Activated CD8-positive, alpha-beta memory T cell treated with anti-CD3 and anti-CD28 coated beads for 48 hours (primary cell): ENCODE results near the gene GRM2.
"Not testable (repeated sequence)": the region's sequence is repeated elsewhere in the genome, so short reads cannot be mapped to it uniquely, and the experiment has no call there.

Experiments
- DNase-seq, 3 experiments: peaks; one replicate each; pipeline ENCODE4 v3.0.0-alpha.2; 2020; ENCODE audit warnings: low read depth in 2 of 3, low spot score in 2 of 3

The GRM2 gene

GRCh38 chr3:51721062-51721745 is 14.3 kb downstream of the GRM2 start:
- DNase-seq: no peak

DNA sequence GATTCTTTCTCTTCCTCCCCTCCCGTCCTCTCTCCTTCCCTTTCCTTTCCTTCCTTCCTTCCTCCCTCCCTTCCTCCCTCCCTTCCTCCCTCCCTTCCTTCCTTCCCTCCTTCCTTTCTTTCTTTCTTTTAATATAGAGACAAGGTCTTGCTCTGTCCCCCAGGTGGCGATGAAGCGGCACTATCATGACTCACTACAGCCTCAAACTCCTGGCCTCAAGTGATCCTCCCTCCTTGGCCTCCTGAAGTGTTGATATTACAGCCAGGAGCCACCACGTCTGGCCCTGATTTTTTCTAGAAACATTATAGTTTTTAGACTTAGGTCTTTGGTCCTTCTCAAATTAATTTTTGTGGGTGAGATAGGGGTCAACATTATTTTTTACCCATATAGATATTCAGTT is 15.5 kb downstream of the GRM2 start:
- DNase-seq: no peak

GRCh38 chr3:51727500-51727899 is 20.6 kb downstream of the GRM2 start:
- no peak for DNase-seq

DNA sequence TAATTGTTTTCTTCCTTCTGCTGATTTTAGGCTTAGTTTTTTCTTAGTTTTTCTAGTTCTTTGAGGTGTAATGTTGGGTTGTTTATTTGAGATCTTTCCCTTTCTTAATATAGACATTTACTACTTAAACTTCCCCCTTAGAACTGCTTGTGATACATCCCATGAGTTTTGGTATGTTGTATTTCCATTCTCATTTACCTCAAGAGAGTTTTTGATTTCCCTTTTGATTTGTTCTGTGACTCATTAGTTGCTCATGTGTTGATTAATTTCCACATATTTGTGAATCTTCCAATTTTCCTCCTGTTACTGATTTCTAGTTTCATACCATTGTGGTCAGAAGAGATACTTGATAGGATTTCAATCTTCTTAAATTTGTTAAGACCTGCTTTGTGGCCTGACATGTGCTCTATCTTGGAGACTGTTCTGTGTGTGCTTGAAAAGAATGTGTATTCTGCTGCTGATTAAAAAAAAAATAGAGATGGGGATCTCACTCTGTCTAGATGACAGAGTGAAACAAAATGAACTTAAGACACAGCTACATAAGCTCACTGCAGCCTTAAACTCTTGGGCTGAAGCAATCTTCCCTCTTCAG is 22.3 kb downstream of the GRM2 start:
- DNase-seq: no peak

- DNase-seq: no peak
Observed at GRCh38 chr3:51733859-51734571, 27.1 kb downstream of the GRM2 start.

GRCh38 chr3:51734572-51734907 is 27.7 kb downstream of the GRM2 start:
- DNase-seq: no peak

- no peak for DNase-seq
Observed at GRCh38 chr3:51735039-51735438, 28.2 kb downstream of the GRM2 start.

DNA sequence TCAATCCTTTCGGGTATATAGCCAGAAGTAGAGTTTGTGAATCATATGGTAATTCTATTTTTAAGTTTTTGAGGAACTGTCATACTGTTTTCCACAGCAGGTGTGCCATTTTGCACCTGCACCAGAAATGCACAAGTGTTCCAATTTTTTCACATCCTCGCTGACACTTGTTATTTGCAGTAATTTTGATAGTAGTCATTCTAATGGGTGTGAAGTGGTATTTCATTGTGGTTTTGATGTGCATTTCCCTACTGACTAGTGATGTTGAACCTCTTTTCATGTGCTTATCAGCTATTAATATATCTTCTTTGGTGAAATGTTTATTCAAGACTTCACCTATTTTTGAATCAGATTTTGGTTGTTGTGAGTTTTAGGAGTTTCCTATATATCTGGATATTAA is 29.1 kb downstream of the GRM2 start:
- DNase-seq: no peak

DNA sequence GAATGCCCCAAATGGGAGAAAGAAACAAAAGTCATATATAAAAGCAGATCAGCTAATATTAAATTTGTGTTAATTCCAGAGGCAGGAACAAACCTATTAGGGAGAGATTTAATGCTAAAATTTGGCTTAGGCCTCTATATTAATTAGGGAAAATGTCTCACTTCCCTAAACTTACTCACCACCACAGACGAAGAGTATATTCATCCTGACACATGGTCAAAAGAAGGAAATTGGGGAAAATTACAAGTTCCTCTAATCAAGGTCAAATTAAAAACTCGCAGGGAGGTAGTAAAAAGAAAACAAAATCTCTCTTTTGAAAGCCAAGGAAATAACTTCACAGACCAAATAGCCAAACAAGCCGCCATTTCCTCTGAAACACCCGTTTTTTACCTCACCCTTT is 32.2 kb downstream of the GRM2 start:
- DNase-seq: no peak

- not testable (repeated sequence) for DNase-seq
Observed at GRCh38 chr3:51742320-51742719, 35.5 kb downstream of the GRM2 start.

DNA sequence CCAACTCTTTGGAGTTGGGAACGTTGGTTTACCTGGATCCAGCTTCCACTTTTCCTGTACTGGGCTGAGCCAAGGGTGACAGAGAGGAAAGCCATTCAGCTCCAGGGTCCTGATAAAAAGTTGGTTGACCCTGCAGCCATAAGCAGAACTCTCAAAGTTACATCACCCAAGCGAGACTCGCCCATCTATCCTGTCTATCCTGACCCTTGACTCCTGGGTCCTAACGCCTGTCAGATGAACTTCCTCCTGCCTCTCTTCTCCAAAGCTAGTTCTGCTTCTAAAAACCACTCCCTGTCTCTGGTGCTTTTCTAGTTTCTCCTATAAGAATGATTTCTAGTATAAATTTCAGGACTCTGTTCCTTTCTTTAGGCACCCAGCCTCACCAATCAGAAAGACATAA is 36.1 kb downstream of the GRM2 start:
- not testable (repeated sequence) for DNase-seq

DNA sequence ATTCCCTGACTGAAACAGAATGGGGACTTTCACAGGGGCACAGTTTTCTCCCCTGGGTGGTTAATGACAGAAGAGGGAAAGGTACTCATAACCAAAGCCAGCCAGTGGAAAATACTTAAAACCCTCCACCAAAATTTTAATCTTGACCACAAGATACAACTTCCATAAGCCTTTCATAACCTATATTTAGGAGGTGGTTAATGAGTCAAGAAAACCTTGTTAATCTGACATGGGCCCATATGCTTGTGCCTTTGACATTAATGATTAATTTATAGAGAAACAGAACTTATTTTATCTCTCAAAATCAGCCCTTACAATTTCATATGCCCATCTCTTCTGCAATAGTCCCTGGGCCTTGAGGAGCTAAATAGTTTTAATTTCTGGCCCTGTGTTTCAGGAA is 41.0 kb downstream of the GRM2 start:
- DNase-seq: no peak

GRCh38 chr3:51748327-51748726 is 41.5 kb downstream of the GRM2 start:
- DNase-seq: no peak

- DNase-seq: no peak
Observed at GRCh38 chr3:51750878-51751277, 44.0 kb downstream of the GRM2 start.

- no peak for DNase-seq
Observed at GRCh38 chr3:51751287-51751686, 44.4 kb downstream of the GRM2 start.

DNA sequence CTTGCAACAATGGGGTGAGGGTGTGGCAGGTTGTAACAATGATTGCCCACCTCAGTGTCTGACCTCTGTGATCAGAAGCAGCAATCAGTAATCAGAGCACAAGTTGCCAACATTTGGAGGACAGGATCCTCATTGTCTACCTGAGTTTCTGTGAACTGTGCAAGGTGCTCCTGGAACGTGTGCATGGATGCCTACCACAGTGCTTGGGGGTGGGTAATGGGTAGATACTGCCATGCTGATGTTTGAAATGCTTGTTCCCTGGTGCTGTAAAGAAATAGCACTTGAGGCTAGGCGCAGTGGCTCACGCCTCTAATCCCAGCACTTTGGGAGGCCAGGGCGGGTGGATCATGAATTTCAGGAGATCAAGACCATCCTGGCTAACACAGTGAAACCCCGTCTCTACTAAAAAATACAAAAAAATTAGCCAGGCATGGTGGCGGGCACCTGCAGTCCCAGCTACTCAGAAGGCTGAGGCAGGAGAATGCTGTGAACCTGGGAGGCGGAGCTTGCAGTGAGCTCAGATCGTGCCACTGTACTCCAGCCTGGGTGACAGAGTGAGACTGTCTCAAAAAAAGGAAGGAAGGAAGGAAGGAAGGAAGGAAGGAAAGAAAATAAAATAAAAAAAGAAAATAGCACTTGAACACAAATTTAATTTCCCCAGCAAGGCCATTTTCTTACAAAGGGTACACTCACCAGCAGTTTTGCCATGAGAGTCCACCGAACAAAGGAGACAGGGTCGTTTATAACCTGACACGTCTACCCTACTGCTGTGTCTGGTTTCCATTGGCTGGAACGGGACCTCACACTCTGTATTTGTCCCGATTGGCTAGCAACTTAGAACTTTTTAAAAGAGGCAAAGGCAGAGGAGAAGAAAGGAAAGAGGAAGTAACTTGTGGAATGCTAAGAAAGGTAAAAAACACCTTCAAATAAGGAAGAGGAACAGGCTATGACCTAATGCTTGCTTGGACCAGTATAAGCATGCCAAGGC is 47.2 kb downstream of the GRM2 start:
- DNase-seq: not testable (repeated sequence)

DNA sequence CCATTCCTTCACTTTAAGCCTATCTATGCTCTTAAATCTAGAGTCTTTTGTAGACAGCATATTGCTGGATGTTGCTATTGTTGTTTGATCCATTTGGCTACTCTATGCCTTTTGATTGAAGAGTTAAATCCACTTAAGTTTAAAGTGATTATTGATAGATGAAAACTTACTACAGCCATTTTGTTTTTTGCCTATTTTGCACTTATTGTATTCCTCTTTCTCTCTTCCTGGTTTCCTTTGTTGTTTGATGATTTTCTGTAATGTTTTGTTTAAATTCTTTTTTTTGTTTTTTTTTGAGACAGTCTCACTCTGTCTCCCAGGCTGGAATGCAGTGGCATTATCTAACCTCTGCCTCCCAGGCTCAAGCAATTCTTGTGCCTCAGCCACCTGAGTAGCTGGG is 52.3 kb downstream of the GRM2 start:
- no peak for DNase-seq
